ENCODE measurements around the gene GRAP2.
"Not testable (repeated sequence)": the region's sequence is repeated elsewhere in the genome, so short reads cannot be mapped to it uniquely, and the experiment has no call there.

The GRAP2 gene

DNA sequence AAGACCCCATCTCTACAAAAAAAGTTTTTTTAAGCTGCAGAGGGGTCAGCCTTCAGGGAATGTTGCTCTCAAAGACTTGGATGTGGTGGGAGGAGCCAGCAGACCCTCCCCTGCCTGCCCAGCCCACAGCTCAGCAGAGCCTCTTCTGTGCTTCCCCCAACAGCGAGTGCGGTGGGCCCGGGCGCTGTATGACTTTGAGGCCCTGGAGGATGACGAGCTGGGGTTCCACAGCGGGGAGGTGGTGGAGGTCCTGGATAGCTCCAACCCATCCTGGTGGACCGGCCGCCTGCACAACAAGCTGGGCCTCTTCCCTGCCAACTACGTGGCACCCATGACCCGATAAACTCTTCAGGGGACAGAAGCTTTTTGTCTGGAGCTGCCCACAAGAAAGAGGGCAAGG, 69.9 kb downstream of the GRAP2 start:
- no peak for DNase-seq

DNA sequence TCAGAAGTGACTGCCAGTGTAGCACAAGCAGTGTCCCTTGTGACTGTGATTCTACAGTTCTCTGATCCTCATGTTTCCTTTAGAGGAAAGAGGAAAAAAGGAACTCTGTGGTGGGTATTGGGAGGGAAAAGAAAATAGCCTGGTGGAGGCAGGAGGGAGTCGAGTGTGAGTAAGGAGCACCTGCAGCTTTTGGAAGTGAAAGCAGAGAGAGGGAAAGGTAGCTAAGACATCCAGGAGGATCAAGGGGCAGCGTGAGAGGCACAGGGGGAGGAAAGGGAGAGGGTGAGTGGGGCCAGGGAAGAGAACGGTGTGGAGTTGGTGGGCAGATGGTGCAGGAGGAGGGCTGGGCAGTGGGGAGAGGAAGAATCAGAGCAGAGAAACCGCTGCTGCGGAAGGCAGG, 71.8 kb downstream of the GRAP2 start:
- peak; percentile 11 for DNase-seq

DNA sequence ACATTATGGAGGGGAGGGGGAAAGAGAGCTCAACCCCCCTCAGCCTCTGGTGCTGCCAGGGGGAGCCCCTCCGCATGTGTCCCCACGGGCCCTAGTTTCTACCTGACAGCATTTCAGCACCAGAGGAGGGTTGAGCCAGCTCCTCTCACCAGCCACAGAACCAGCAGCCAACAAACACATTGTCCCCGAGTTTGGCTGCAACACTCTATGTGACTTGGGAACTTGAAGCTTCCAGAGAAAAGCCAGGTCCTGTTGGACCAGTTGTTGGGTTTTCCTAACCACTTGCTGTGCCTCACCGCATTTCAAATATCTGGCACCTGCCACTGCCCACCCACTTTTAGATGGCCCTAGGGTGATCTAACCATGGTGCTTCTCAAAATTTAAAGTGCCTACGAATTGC, 72.8 kb downstream of the GRAP2 start:
- DNase-seq = no peak

DNA sequence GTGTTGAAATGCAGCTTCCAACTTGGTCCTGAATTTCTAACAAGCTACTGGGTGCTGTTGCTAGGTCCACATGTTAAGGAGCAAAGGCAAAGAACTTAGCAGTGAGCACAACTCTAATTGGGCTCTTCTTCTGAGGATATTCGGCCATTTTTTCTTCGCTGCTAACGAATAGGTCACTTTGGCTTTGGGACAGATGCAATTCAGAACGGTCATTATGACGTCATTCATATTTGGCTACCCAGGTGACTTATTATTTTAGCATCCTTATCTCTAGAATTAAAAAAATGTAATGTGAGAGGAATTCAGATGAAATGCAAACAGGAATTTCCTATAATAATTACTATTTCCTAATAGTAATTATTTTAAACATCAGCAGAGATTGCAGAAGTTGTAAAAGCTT, 73.2 kb downstream of the GRAP2 start:
- DNase-seq = no peak

DNA sequence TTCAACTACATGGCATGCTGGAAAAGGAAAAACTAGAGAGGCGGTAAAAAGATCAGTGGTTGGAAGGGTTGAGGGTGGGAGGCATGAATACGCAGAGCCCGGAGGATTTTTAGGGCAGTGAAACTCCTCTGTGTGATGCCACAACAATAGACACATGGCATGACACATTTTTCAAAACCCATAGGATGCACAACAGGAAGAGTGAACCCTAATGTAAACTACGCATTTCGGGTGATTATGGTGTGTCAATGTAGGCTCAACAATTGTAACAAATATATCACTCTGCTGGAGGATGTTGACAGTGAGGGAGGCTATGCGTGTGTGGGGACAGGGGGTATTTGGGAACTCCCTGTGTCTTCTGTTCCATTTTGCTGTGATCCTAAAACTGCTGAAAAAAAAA, 78.2 kb downstream of the GRAP2 start:
- DNase-seq = peak; percentile 21

DNA sequence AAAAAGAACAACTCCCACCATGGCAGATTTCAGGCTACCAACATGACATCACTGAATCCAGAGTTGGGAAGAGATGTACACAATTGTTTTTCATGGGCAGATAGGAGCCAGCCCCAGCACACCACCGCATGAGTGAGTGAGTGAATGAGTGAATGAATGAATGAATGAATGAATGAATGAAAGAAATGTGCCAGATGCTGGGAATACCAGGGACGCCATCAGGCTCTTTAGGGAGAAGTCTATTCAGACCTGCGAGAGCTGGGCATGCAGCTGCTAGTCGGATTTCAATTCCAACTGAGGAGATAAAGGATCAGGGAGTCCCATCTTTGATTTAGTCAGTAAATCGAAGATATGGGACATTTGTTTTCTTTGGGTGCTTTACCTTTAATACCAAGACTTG, 78.6 kb downstream of the GRAP2 start:
- no peak for DNase-seq

DNA sequence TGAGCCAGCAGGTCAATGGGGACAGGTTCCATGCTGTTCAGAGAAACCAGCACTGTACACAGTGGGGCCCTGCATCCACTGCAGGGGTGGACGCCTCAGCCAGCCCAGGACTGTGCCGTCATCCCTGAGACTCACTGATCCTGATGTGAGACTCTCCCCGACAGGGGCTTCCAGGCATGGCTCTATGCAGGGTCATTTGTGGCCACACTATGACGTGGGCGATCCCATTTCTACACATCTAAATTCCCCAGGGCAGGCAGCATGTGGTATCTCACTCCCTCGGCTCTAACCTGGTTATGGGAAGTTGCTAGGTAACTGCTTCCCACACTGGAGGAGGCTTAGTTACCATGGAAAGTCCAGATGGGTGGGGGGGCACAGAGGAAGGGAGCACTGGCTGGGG, 79.7 kb downstream of the GRAP2 start:
- DNase-seq = no peak

DNA sequence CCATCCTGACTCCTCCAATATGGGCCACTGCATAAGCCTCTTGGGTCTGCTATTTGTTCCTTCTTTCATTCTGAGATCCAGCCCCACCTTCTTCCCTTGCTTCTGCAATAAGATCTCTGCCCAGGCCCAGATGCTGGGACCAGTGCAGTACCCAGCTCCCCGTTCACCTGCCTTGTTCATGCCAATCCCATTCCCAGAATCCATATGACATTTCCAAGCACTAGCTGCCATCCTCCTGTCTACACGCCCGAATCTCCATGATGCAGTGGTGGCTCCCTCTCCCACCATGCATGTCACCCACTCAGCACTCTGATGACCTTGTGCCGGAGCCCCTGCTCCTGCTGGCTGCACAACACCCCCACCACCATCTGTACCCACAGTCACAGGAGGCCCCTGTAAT, 82.5 kb downstream of the GRAP2 start:
- DNase-seq = no peak

DNA sequence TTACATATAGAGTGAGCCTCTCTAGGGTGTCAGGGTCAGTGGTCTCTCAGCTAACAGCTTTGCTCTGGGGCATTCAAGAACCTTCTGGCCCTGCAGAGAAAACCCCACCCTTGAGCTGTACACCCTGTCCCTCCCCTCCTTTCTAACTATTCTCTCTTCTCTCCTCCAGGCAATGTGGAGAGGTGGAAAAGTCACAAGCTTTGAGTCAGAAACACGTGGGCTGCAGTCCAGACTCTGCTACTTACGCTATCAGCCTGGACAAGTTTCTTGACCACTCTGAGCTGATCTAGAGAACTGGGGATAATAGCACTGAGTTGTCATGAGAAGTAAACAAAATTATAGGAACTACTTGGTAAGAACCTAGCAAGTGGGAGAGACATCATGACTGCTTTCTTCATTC, 83.1 kb downstream of the GRAP2 start:
- DNase-seq = no peak

DNA sequence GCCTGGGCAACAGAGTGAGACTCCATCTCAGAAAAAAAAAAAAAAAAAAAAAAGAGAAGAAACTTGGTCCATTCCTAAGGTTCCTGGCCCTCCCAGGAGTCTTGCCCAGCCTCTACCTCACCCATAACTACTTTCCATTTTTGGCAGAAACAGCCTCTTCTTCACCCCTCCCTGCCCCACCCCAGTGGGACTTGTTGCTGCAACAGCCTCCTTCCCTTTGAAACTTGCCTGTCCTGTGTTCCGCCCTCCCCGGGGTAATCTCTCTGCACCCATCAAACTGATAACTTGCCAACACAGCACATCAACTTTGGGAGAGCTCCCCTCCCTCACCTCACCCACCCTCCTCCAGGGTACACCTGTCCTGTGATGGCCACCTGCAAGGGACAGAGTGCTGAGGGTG, 83.9 kb downstream of the GRAP2 start:
- DNase-seq = no peak

DNA sequence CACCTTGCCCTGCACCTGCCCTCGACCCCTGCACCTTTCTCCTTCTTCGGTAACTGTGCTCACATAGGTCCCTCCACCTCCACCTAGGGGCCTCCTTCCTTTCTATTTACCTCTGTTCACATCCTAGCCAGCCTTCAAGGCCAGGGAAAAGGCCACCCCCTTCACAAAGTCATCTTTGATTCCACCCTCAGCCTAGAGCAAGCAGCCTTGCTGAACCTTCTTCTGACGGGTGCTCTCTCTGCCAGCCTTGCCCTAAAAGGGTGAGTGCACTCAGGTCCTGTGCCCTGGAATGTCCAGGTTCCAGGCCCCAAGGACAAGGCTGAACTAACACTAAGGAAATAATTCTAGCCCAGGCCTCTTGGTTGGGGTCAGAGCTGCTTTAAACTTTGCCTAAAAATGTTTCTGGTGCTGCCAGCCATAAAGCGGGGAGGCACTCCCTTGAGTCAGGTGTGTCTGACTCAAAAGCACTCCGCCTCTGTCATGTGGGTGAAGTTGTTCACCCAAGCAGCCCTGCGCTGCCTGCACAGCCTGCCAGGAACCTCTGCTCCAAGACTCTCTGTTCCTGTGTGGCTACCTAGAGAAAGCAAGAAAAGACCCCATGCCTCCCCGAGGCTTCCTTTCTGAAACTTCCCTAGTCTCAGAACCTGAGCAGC, 84.6 kb downstream of the GRAP2 start:
- no peak for DNase-seq

DNA sequence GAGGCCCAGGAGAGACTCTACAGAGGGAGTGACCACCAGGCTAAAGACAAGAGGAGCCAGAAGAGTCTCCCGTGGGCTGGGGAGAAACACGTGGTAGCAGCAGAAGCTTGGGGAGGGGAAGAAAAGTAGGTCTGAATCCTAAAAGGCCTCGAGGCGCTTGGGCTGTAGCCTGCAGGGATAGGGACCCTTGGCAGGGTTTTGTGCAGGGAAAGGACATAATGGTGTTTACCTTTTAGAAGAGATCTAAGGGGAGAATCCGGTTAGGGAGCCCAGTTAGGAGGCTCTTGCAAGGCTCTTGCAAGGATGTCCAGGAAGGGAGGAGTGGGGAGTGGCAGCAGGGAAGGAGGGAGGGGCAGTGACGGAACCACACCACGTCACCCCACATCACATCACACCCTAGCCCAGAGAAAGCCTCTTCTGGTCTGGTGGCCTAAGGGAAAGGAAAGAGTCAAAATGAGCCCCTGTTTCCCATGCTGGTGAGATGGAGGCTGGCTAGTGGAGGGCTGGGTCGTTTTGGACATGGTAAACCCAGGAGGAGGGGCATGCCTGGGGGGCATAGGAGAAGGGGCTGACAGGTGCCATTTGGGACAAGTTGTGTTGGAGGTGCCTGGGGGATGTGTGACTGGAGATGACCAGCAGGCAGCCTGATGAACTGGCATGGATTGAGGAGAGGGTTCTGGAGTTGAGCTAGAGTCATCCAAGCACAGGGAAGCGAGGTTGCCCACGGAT, 87.7 kb downstream of the GRAP2 start:
- no peak for DNase-seq

DNA sequence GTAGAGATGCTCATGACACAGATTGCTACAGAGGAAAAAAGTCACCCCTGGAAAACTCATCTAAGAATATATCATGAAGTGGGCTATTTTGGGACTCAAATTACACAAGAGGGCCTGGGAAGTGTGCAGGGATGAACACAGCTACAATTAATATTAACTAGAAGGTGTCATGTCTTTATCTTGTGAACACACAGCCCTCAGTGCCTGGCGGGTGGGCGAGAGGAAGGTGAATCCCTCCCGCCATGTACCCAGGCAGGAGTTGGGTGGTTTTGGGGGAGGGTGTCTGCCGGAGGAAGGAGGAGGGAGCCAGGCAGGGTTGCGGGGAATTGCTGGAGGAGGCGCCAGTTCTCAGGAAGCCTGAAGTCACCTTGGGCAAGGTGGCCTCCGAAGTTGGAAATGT, 88.7 kb downstream of the GRAP2 start:
- DNase-seq = no peak

DNA sequence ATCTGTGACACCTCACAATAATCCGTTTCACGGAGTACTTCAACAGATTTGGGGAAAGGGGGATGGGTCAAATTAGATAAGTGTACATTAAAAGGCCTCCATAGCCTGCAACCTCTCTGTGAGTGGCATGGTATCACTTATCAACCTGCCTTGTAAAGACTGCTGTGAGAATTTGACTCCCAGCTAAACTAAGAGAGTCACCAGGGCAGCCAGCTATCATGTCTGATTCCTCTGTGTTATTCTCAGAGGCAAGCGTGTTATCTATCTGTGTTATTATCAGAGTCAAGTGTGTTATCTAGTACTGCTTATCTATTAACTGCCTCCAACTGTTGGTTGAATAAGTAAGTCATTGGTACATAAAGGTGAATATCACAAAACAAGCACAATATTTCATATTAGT, 89.8 kb downstream of the GRAP2 start:
- DNase-seq = no peak

DNA sequence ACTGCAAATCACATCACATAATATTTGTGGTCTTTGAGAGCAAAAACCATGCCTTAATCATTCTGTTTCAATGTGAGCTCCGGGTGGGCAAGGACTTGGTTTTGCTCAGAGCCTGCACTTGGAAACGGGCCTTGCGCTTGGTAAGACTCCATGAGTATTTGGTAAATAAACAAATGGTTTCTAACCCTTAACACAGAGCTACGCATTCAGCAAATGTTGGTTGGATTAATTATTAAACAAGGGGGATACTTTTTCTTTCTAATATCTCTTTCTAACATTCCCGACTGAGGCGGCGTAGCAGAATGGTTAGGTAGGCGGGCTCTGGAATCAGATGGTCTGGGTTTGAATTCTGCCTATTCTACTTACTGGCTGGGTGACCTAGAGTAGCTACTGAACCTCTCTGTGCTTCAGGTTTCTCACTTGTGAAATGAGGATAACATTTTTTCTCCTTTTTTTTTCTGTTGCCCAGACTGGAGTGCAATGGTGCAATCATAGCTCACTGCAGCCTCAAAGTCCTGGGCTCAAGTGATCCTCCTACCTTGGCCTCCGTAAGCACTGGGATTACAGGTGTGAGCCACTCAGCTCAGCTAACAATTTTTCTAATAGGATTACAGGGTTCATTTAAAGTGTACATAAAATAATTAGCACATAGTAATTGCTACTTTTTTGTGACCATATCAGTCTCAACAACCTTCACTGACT, 90.4 kb downstream of the GRAP2 start:
- no peak for DNase-seq

DNA sequence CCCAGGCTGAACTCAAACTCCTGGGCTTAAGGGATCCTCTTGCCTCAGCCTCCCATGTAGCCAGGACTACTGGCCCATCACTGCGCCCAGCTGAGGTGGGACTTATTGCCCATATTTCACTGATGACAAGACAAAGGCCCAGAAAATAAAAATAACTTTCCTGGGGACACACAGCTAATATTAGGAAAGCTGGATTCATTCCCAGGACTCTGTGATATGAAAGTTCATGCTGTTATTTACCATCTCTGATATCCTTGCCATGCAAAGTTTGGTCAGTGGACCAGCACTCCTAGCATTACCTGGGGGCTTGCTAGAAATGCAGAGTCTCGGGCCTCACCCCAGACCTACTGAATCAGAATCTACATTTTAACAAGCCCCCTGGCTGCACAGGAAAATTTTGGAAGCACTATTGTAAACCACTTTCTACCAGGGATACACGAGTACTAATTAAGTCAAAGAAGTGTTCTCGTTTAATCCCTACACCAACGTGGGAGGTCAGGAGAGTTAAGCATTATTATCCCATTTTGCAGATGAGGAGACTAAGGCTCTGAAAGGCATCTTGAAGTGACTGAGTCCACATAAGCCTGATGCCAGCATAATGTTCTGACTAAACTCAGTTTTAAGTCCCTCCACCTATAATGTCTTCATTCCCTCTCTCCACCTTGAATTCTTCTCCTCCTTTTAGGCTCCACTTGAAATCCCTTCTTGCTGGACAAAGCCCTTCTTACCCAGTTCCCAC, 91.4 kb downstream of the GRAP2 start:
- DNase-seq = no peak

DNA sequence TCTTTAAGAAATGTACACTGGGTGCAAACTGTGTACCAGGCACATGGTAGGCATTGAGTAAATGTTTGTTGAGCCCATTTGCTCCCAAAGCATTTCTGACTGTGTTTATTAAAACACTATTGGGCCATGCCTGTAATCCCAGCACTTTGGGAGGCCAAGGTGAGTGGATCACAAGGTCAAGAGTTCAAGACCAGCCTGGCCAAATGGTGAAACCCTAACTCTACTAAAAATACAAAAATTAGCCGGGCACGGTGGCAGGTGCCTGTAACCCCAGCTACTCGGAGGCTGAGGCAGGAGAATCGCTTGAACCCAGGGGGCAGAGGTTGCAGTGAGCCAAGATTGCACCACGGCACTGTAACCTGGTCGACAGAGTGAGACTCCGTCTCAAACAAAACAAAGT, 92.0 kb downstream of the GRAP2 start:
- not testable (repeated sequence) for DNase-seq

DNA sequence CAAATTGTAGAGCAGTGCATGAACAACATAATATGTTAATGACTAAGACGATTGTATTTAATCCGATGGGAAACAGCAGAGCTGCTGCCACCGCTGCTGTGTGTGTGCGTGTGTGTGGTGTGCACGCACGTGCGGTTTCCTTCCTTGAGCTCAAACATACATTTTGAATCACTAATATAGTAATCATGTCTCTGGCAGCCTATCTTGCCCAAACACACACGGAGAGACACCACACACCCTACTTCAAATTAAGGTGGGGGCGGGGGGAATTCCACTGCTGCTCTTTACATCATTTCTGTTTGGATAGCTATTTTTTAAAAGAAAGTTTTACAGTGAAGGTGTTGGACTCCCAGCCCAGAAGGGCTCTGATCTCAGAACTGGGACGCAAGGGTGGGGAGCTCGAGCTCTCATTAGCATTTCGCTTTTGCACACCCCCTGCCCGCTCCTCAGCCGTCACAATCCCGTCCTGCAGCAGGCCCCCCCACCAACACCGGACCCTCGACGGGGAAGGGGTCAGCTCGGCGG, 93.2 kb downstream of the GRAP2 start:
- DNase-seq = no peak

DNA sequence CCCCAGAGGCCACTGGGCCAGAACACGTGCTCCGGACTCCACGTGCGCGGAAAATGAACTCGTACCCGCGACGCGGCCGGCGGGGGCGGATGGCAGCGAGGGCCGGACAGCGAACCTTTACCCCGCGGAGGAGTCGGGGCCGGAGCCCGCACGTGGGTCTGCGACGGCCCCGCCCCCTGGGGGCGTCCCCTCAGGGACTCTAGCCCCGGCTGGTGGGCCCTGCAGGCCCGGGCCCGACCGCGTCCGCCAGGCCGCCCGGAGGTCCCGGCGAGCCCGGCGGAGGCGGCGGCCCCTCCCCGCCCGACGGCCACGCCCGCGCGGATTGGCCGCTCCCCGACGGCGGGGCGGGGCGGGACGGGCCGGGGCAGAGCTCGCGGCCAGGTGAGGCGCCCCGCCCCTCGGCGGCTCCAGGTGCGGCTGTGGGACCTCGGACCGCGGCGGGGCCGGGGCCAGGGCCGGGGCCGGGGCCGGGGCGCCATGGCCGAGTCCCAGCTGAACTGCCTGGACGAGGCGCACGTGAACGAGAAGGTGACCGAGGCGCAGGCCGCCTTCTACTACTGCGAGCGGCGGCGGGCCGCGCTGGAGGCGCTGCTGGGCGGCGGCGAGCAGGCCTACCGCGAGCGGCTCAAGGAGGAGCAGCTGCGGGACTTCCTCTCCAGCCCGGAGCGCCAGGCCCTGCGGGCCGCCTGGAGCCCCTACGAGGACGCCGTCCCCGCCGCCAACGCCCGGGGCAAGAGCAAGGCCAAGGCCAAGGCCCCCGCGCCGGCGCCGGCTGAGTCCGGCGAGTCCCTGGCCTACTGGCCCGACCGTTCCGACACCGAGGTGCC, 93.9 kb downstream of the GRAP2 start, which contains the start of gene FAM83F:
Gene FAM83F (plus strand): TSS at position 389 of the 827 bp plus-strand sequence. CDS start 89 bp downstream, at position 478.
- DNase-seq = peak; percentile 88

DNA sequence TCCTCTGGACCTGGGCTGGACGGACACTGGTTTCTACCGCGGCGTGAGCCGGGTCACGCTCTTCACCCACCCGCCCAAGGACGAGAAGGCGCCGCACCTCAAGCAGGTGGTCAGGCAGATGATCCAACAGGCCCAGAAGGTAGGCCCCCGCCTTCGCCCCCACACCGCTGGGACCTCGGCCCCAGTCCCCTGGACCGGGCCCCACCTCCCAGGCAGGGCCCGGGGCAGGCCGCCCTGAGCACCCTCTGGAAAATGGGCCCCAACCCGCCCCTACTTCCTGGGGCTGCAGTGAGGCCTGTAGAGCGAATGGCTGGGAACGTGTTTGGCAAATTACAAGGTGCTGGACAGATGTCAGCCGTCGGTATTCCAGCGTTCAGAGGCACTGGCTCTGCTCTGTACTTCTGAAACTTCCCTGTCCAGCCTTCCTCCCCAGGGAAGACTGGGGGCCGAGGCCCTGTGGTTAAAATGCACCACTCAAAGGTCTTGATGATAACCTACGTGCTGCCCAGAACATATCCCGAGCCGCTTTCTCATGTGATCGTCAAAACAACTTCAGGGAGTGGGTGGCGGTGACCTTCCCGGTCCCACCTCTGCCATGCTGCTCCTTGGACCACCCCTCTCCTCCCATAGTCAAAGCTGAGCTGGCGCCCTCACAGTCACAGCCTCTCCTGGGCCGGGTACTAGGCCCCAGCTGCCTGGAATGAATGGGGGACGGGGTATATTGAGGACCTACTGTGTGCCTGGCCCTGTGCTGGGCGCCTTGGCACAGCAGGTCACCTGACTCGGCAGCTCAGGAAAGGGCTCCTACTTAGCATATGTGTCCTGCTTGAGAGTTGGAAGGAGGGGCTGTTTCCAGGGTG, 94.7 kb downstream of the GRAP2 start:
- peak; percentile 69 for DNase-seq

DNA sequence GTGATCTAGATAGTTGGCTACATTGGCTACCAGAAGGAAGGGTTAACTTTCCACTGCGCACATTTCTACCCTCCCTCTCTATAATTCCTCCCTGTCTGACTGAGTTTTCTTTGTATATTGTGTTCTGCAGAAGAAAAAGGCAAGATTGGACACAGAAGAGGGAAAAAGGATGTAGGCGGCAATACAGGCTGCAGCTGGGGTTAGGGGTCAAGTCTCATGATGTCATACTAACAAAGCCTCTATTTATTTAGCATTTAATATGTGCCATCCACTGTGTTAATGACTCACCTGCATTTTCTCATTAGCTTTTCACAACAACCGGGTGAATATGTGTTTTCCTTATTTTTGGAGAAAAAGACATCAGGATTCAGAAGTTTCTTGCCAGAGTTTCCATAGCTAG, 95.8 kb downstream of the GRAP2 start:
- DNase-seq = peak; percentile 80
